Left lung (tissue), 10 donors: ENCODE data around the gene NR5A2. TPM values are rescaled to one million over a fixed set of nuclear protein-coding genes. Genes with fewer than 3 reads are reported as not detected.
A peak's percentile ranks its signal among the peaks of the same experiment; 100 is the strongest.

Experiments used
- ATAC-seq: fragments of 200-7000 bp; cut with Tn5 transposase; one replicate; pipeline ENCODE4 v1.9.1; 2020; ENCODE audit warnings: moderate library complexity
- DNase-seq, 4 donors: peaks; one replicate each; pipeline ENCODE4 v3.0.0-alpha.2; 2013 to 2020
- H3K27ac ChIP-seq, 2 donors: fragments of 200-600 bp; sonication (generic) in 1 of 2; one replicate each; pipeline versions ENCODE4 v1.5.0 to v1.8.0; 2020 to 2021
- H3K27me3 ChIP-seq, 2 donors: fragments of 200-600 bp; sonication (generic) in 1 of 2; one replicate each; pipeline versions ENCODE4 v1.5.0 to v1.8.0; 2020 to 2021
- H3K36me3 ChIP-seq, 2 donors: fragments of 200-600 bp; sonication (generic) in 1 of 2; one replicate each; pipeline versions ENCODE4 v1.5.0 to v1.8.0; 2020 to 2021
- H3K4me1 ChIP-seq, 2 donors: fragments of 200-600 bp; one replicate each; pipeline ENCODE4 v1.8.0; 2021
- H3K4me3 ChIP-seq, 2 donors: fragments of 200-600 bp; sonication (generic) in 1 of 2; one replicate each; pipeline versions ENCODE4 v1.5.0 to v1.8.0; 2020 to 2021; ENCODE audit warnings: mild to moderate bottlenecking in 1 of 2
- H3K9me3 ChIP-seq, 2 donors: fragments of 200-600 bp; sonication (generic) in 1 of 2; one replicate each; pipeline versions ENCODE4 v1.5.0 to v1.8.0; 2020 to 2021
- CTCF ChIP-seq, 2 donors: fragments of 200-600 bp; sonication (generic) in 1 of 2; IDR thresholded peaks; one replicate each; pipeline versions ENCODE4 v1.5.0 to v1.8.0; 2021; ENCODE audit warnings: antibody characterized with exemption in 2 of 2
- intact Hi-C, 2 donors: fragments of 100-400 bp; cut with DNase I; formaldehyde crosslinking; loops; one replicate each; pipeline versions ENCODE4 v1.11.2 to v1.14.2; 2022
- polyA plus RNA-seq, 6 donors: library from polyadenylated mRNA; unstranded; fragments of 120-200 nt; gene quantifications; one replicate each; pipeline ENCODE4 v1.2.1, GENCODE V29; 2013; ENCODE audit not compliant: insufficient read length in 6 of 6
- total RNA-seq, 2 donors: library from RNA; stranded (reverse); fragmentation: NEBNext Ultra II Directional; extraction: Animal tissue kit (Norgen Biotek cat#: 25700); gene quantifications; one replicate each; pipeline ENCODE4 v1.2.1, GENCODE V29; 2021
- donor health status: DM: no; HTN: yes; CAD: no.
- donor health status: DM: no; HTN: no; CAD: no.

The NR5A2 gene
- total and polyA plus RNA-seq, 8 donors, result 2.8 to 10.7 (median 8.2) TPM

- intact Hi-C loops, result no loop called here
- peak; percentile 65 for ATAC-seq
- H3K36me3 ChIP-seq, result no peaks in the 10 kb centered on the region
- H3K4me1 ChIP-seq, result peaks cover 13 to 50% of the 10 kb centered on the region in 2 donors
- DNase-seq, result peak in 1 of 4 donors; percentile 86
- H3K27me3 ChIP-seq, result peaks cover 97 to 100% of the 10 kb centered on the region in 2 donors
- peak overlapping the region; percentile 20 to 50 for H3K4me3 ChIP-seq
- TF ChIP-seq CTCF (IDR thresholded peaks at IDR 0.05), result no peak
- H3K9me3 ChIP-seq, result no peaks in the 10 kb centered on the region
- H3K27ac ChIP-seq, result peak overlapping the region in 1 of 2 donors; percentile 63
Measured at GRCh38 chr1:200038981-200039848, 11.7 kb downstream of the NR5A2 start.

GRCh38 chr1:200039849-200040474 is 12.5 kb downstream of the NR5A2 start:
- Histone ChIP-seq H3K27ac (peak overlapping the region in 1 of 2 donors; percentile 63), H3K27me3 (peaks cover 99 to 100% of the 10 kb centered on the region in 2 donors), H3K36me3 (no peaks in the 10 kb centered on the region), H3K4me1 (peaks cover 13 to 47% of the 10 kb centered on the region in 2 donors), H3K4me3 (peak overlapping the region; percentile 20 to 50), H3K9me3 (no peaks in the 10 kb centered on the region)
- ATAC-seq (no peak), DNase-seq (no peak)
- no peak for TF ChIP-seq CTCF (IDR thresholded peaks at IDR 0.05)
- intact Hi-C loops, result no loop called here

GRCh38 chr1:200040481-200041138 is 13.1 kb downstream of the NR5A2 start:
- peaks cover 99 to 100% of the 10 kb centered on the region in 2 donors for H3K27me3 ChIP-seq
- no peaks in the 10 kb centered on the region for H3K36me3 ChIP-seq
- H3K27ac ChIP-seq, result peak overlapping the region; percentile 51 to 57
- peaks cover 13 to 41% of the 10 kb centered on the region in 2 donors for H3K4me1 ChIP-seq
- peak overlapping the region in 1 of 2 donors; percentile 50 for H3K4me3 ChIP-seq
- H3K9me3 ChIP-seq, result no peaks in the 10 kb centered on the region
- peak; percentile 24 for ATAC-seq
- DNase-seq, result no peak
- TF ChIP-seq CTCF (IDR thresholded peaks at IDR 0.05), result no peak
- intact Hi-C loops, result no loop called here

- peak overlapping the region in 1 of 2 donors; percentile 50 for H3K4me3 ChIP-seq
- peak overlapping the region; percentile 51 to 57 for H3K27ac ChIP-seq
- DNase-seq (no peak), ATAC-seq (no peak)
- intact Hi-C loops, result no loop called here
- H3K36me3 ChIP-seq, result no peaks in the 10 kb centered on the region
- H3K4me1 ChIP-seq, result peaks cover 13 to 37% of the 10 kb centered on the region in 2 donors
- no peak for TF ChIP-seq CTCF (IDR thresholded peaks at IDR 0.05)
- no peaks in the 10 kb centered on the region for H3K9me3 ChIP-seq
- H3K27me3 ChIP-seq, result peaks cover 98 to 100% of the 10 kb centered on the region in 2 donors
Measured at GRCh38 chr1:200041337-200042118, 14.0 kb downstream of the NR5A2 start.
